ENCODE data around the gene VIPAS39.

Gene VIPAS39

DNA sequence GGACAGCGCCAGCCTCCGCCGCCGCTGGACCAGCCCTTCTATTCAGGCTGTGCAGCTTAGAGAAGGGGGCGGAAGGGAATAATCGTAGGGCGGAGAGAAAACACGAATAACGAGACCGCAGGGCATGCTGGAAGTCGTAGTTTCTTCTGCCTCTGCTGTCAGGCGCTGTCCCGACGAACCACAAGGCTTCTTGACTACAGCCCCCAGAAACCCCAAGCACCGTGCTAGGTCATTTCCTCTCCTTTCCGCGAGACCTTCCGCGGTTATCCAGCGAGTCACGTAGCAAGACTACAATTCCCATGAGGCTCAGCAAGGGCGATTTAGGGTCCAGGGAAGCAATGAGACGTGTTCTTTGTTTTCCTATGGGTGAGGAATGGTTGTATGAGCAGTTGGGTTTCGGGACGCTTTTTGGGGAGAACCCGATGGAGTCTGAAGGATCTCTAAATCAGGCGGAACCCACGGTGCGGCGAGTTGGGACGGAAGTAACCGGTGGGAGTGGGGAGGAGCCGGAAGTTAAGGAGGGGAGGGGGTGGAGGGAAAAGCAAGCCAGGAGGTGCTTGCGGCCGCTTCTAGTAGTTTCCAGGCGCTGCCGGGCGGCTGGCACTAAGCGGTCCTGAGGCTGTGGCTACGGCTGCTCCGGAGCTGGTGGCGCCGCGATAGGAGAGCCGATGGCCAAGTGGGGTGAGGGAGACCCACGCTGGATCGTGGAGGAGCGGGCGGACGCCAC is at the start of gene VIPAS39, which contains the start of gene AHSA1:
Gene VIPAS39 (minus strand): TSS at position 80 of the 727 bp plus-strand sequence. CDS start 3,499 bp downstream, outside the sequence.
Gene AHSA1 (plus strand): TSS at position 572 of the 727 bp plus-strand sequence. CDS start 97 bp downstream, at position 669.
- peak; percentile 96 for DNase-seq

- DNase-seq: no peak
Measured at GRCh38 chr14:77505031-77505430, 47.6 kb upstream of the VIPAS39 start.

DNA sequence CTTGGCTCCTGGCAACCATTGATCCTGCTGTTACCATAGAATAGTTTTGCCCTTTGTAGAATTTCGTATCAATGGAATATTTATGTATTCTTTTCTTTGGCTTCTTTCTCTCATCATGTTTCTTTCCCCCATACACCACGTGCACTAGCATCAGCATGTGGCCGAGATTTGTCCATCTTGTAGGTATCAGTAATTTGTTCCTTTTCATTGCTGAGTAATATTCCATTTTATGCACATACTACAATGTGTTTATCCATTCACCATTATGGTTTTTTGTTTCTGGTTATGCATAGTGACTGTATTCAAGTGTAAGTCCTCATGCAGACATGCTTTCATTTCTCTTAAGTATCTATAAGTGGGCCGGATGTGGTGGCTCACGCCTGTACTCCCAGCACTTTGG is 45.7 kb upstream of the VIPAS39 start:
- DNase-seq: no peak

- DNase-seq: no peak
Measured at GRCh38 chr14:77502109-77502782, 44.8 kb upstream of the VIPAS39 start.

GRCh38 chr14:77498984-77499527 is 41.7 kb upstream of the VIPAS39 start:
- DNase-seq: no peak

DNA sequence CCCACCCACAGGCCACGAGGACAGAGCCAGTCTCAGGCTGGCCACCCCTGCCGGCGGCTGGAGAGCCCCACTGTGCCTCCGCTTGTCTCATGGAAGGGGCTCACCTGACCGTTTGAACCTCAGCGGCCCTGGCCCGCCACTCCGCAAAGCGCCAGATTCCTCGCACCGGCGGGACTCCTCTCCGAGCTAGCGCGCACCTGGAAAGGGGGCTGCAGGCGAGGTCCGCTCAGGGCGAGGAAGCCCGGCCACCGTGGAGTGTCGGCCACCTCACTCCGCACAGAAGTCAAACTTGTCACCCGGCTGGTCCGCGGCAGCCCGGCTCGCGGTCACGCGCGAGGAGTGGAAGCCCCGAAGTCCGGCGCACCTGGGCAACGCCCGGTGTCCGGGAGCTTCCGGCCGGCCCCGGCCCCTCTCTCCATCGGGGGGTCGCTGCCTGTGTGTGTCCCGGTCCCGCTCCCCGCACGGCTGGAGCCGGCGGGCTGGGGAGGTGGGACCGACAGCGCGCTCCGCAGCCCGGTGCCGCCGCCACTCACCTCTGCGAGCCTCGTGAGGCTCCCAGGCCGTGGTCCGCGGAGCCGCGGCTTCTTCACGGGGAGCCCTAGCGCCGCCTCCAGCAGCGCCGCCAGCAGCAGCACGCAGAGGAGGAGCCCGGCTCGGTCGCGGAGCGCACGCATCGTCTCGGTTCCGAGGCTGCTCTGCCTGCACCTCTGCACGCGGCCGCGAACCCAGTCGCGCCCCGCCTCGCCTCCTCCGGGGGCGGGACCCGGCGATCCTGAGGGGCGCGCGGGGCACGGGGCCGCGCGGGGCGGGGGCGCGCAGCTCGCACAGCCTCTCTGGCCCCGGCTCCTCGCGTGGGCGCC is 40.9 kb upstream of the VIPAS39 start, which contains the start of gene ISM2:
Gene ISM2 (minus strand): TSS at position 697 of the 860 bp plus-strand sequence. CDS start 23 bp downstream, at position 674.
- DNase-seq: no peak

- DNase-seq: no peak
Measured at GRCh38 chr14:77495334-77495733, 37.9 kb upstream of the VIPAS39 start.

- DNase-seq: no peak
Measured at GRCh38 chr14:77491056-77491455, 33.7 kb upstream of the VIPAS39 start.

DNA sequence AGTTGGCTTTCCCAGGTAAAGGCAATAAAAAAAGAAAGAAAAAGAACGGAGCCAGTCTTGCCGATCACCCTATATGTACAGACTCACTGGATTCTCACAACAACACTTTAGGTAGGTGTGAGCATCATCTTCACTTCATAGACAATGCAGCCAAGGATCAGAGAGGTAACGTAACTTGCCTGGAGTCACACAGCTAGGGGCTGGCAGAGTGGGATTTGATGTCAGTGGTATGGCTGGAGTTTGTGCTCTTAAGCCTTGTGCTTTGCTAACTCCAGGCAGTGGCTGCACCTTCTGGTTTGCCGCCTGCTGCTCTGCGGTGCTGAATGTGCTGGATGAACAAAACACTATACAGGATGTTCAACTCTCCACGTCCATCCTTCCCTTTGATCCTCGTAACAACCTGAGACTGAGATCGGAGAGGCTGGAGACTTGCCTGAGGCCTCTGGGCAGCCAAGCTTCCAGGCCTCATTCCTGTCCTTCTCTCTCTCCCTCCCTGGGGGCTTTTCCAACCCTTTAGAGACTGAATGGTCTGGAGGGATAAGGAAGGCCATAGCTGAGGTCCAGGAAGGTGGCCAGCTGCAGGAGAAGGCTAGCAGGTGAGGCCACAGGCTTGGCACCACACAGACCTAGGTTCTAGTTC is 33.1 kb upstream of the VIPAS39 start:
- DNase-seq: no peak

GRCh38 chr14:77489041-77489440 is 31.6 kb upstream of the VIPAS39 start:
- DNase-seq: no peak

DNA sequence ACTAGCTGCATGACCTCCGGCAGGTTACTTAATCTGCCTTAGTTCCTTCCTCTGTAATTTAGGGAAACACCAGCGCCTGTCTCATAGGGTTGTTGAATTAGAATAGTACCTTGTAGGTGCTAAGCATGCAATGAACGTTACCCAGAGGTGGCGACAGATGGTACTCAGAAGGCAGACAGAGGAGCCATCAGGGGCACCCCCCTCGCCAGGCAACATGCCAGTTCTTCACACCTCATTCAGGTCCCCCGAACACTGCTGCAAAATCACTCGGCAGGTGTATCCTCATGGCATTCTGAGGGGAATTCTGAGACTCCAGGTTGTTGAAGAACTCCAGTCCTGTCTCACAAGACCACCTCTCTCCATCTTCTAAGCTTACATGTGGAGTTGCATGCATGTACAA is 31.2 kb upstream of the VIPAS39 start:
- no peak for DNase-seq

DNA sequence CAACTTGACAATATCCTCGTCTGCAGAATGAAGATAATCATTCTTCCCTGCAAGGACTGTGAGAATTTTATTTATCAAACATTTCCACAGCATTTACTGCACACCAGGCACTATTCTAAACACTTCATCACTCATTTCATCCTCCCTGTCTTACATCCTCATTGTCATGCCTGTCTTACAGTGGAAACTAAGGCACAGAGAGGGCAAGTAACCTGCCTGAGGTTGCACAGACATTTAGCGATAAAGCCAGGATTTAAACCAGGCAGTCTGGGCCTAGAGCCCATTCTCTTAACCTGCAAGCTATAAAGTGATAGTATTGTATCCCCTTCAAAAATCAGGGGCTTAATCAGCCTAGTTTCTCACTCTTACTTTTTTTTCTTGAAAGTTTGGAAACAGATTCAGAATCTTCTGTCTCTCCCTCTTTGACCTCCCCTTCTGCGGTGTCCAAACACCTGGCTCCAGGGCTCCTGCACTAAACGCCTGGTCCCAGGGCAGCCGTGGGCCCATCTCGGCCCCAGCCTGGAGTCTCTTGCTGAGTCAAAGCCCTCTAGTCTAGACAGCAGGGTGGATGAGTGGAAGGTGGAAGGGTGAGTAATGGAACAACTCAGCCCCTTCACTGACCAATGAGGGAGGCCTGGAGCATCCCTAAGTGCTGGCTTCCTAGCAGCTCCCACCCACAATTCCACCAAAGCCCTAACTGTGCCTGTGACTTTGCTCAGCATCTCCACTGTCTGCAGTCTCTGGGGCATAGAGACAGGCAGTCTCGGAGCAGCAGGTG is 28.7 kb upstream of the VIPAS39 start:
- no peak for DNase-seq

DNA sequence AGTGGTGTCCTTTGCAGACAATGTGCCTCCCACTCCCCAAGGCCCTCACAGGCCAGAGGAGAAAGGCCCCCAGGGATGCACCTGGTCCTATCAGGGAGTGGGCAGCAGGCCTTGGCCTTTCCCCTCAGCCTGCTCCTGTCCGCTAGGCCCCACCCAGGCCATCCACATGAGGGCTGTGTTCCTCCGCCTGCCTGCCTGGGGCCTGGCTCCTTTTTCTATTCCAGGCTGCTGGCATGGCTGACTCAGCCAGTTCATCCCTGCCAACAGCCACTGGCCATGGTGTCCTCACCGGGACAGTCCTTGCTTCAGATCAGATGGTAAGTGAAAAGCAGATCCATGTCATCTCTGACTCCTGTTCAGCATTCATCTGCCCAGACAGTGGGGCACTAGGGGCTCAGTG is 27.9 kb upstream of the VIPAS39 start:
- DNase-seq: no peak

DNA sequence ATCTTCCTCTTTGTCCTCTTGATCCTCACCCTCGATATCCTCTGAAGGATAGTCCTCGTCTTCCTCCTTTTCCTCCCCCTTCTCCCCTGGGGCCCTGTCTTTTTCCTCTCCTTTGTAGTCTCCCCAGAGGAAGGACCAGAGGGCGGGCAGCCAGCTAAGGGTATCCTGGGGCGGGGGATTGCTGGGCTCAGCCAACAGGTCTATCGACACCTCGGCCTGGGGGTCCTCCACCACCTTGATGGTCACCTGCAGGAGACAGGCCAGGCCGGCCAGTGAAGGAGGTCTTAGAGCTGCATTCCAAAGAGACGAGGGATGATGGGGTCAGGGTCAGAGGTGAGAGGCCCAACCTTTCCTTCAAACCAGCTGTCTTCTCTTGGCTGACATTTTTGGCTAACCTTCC is 25.0 kb upstream of the VIPAS39 start:
- DNase-seq: no peak

GRCh38 chr14:77478796-77479195 is 21.4 kb upstream of the VIPAS39 start:
- no peak for DNase-seq

- no peak for DNase-seq
Measured at GRCh38 chr14:77478029-77478428, 20.6 kb upstream of the VIPAS39 start.

DNA sequence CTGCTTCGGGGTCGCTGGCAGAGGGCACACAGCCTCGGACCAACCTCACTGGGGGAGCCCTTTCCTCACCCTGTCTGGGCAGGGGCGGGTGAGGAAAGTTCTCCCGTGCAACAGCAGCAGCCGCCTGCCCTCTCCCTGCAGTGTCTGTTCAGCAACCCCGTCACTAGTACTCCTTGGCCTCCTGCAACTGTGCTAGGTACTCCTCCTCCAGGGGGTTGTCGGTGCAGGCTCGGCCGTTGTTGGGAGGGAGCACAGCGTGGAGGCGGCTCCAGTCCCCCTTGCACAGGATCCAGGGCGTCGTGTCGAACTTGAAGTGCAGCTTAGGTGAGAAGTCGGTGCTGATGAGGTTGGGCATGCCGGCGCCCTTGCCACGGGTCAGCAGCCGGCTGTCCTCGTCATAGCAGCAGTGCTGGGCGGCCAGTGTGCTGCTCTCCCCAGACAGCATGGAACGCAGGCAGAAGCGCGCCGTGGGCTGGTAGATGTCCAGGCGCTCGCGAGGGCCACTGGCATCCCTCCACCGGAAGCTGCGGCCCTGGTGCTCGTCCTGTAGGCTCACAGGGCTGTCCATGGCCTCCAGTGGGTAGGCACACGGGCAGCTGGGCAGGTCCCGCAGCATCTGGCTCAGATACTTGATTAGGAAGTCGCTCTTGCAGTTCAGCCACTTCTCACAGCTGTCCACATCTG is 18.2 kb upstream of the VIPAS39 start:
- DNase-seq: no peak

DNA sequence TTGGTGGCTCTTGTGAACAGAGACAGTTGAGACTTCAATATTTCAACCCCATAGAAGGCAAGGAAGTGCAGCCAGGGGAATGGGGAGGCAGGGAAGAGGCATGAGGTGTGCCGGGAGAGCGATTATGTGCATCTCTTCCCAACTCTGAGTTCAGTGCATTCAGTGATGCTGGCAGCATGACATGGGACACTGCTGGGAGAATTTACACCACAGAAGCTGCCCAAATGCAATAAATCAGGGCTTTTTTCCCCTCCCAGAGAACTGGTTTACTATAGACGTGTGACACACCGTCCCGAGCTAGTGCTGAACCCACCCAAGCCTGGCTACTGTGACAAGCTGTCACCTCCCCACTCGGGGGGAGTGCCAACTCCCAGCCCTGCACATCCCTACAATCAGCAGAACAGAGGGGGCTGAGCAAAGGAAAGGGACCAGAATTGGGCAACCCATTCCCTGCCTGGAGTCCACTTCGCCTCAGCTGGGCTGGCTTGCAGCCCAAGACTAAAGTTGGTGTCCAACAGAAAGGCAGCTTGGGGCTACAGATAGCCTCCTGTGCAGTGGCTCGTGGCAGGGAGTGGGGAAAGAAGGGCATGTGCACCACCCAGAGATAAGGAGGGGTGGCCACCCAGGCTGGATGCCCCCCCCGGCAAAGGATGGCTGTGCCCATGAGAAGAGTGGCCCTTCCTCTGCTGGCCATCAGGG is 17.2 kb upstream of the VIPAS39 start:
- DNase-seq: no peak

- DNase-seq: no peak
Measured at GRCh38 chr14:77473921-77474320, 16.5 kb upstream of the VIPAS39 start.

GRCh38 chr14:77470224-77470870 is 12.9 kb upstream of the VIPAS39 start:
- DNase-seq: no peak
